MM.1S (cell line): ENCODE measurements around the gene IDH3G.
"Not testable (repeated sequence)": the region's sequence is repeated elsewhere in the genome, so short reads cannot be mapped to it uniquely, and the experiment has no call there.

Source experiments
- CTCF ChIP-seq: fragments of 300-600 bp; sonication (generic); IDR thresholded peaks from 2 replicates; pipeline ENCODE4 v1.5.1; 2016; ENCODE audit warnings: antibody characterized with exemption, low read length, mixed read lengths
- EZH2 ChIP-seq: fragments of 300-600 bp; sonication (generic); optimal IDR thresholded peaks from 2 replicates; pipeline ENCODE3; 2017; ENCODE audit warnings: low read depth, mild to moderate bottlenecking, antibody characterized with exemption, low read length, mixed read lengths
- EZH2phosphoT487 ChIP-seq: fragments of 300-600 bp; sonication (generic); IDR thresholded peaks from 2 replicates; pipeline ENCODE4 v1.6.1; 2018; ENCODE audit warnings: antibody characterized with exemption, low read length

- TF ChIP-seq CTCF, EZH2, EZH2phosphoT487: not testable (repeated sequence)
These were observed 45.2 kb downstream of the IDH3G start for GRCh38 chrX:153749017-153749416.
